A549 (cell line): ENCODE results near the gene GPR27. TPM values are rescaled to one million over a fixed set of nuclear protein-coding genes. Genes with fewer than 3 reads are reported as not detected.

Experiments
- ATAC-seq, 2 experiments: fragments of 200-7000 bp in 1 of 2; fragments of >200 bp in 1 of 2; cut with Nextera tagmentation in 1 of 2; cut with Tn5 transposase in 1 of 2; 3 replicates each; pipeline versions ENCODE4 v1.8.0 to v1.9.1; 2018 to 2020; ENCODE audit warnings: mild to moderate bottlenecking in 1 of 2, moderate library complexity in 1 of 2
- CTCF ChIA-PET: fragments of 300-600 bp; sonication (Branson Sonifier 250); formaldehyde crosslinking; extraction: SDS; loops from one replicate; lab custom pipeline; 2021; ENCODE audit warnings: antibody characterized with exemption, inconsistent platforms; lab: Yijun Ruan, JAX
- POLR2A ChIA-PET: fragments of 350-600 bp; formaldehyde crosslinking; extraction: SDS; loops from one replicate; lab custom pipeline; 2021; ENCODE audit warnings: antibody characterized with exemption, inconsistent platforms; lab: Yijun Ruan, JAX
- DNase-seq, 2 experiments: peaks; one replicate each; pipeline versions ENCODE4 v3.0.0 to v3.0.0-alpha.2; 2011 to 2016; ENCODE audit warnings: low read depth in 1 of 2, low spot score in 1 of 2
- FAIRE-seq: peaks from 2 replicates; lab custom pipeline; 2011; peaks lifted over from hg19 to GRCh38; lab: Jason Lieb, UNC
- H3K27ac ChIP-seq, 2 experiments: fragments of >200 bp; sonication (Bioruptor Twin); formaldehyde crosslinking; 3 replicates each; pipeline ENCODE4 v1.5.1; 2016 to 2017
- H3K4me1 ChIP-seq: fragments of >200 bp; sonication (Bioruptor Twin); formaldehyde crosslinking; 3 replicates; pipeline ENCODE4 v1.6.1; 2016
- H3K4me2 ChIP-seq: fragments of >200 bp; sonication (Bioruptor Twin); formaldehyde crosslinking; 3 replicates; pipeline ENCODE4 v1.6.1; 2016
- H3K4me3 ChIP-seq: fragments of >200 bp; sonication (Bioruptor Twin); formaldehyde crosslinking; 3 replicates; pipeline ENCODE4 v1.5.1; 2016
- H3K9me3 ChIP-seq: fragments of >200 bp; sonication (Bioruptor Twin); formaldehyde crosslinking; 3 replicates; pipeline ENCODE4 v1.6.1; 2016
- CBX8 ChIP-seq: fragments of 200-600 bp; sonication (generic); IDR thresholded peaks from 2 replicates; pipeline ENCODE4 v1.6.1; 2016
- CEBPB ChIP-seq, 2 experiments: fragments of >200 bp in 1 of 2; sonication (Bioruptor Twin) in 1 of 2; formaldehyde crosslinking in 1 of 2; IDR thresholded peaks; 2 replicates each; pipeline ENCODE4 v1.6.1; 2012 to 2016
- CHD4 ChIP-seq: fragments of 200-600 bp; sonication (generic); IDR thresholded peaks from 2 replicates; pipeline ENCODE4 v1.6.1; 2016; ENCODE audit warnings: antibody characterized with exemption, mild to moderate bottlenecking, borderline replicate concordance
- ESRRA ChIP-seq: fragments of 150-350 bp; IDR thresholded peaks from 2 replicates; pipeline ENCODE4 v1.6.1; 2014; ENCODE audit warnings: mild to moderate bottlenecking, low read length, borderline replicate concordance
- FOXS1 ChIP-seq: fragments of 250-450 bp; sonication (Bioruptor Pico); IDR thresholded peaks from 2 replicates; pipeline ENCODE4 v1.5.0; 2020; ENCODE audit warnings: mild to moderate bottlenecking, moderate library complexity
- HOXB5 ChIP-seq: fragments of 250-450 bp; sonication (Bioruptor Pico); IDR thresholded peaks from 2 replicates; pipeline ENCODE4 v1.5.0; 2020; ENCODE audit warnings: mild to moderate bottlenecking, moderate library complexity
- KDM1A ChIP-seq: fragments of 200-600 bp; sonication (generic); IDR thresholded peaks from 2 replicates; pipeline ENCODE4 v1.6.1; 2016; ENCODE audit warnings: low read depth, mild to moderate bottlenecking
- MAFK ChIP-seq: fragments of 450-650 bp; IDR thresholded peaks from 2 replicates; pipeline ENCODE4 v1.6.1; 2014; ENCODE audit not compliant: partially characterized antibody
- NFE2L2 ChIP-seq: fragments of 150-350 bp; conservative IDR thresholded peaks from 2 replicates; pipeline ENCODE4 v1.6.1; 2014; ENCODE audit warnings: low read length
- NR3C1 ChIP-seq: fragments of >200 bp; sonication (Bioruptor Twin); formaldehyde crosslinking; IDR thresholded peaks from 3 replicates; pipeline ENCODE4 v1.6.1; 2017
- POLR2AphosphoS2 ChIP-seq: conservative IDR thresholded peaks from 2 replicates; pipeline ENCODE4 v1.6.1; 2012; ENCODE audit warnings: low read length, improper control_type of control experiment, inconsistent platforms
- RAD21 ChIP-seq, 2 experiments: fragments of >200 bp in 1 of 2; sonication (Bioruptor Twin) in 1 of 2; formaldehyde crosslinking in 1 of 2; IDR thresholded peaks in 1 of 2; conservative IDR thresholded peaks in 1 of 2; 2 replicates in 1 of 2; 3 replicates in 1 of 2; pipeline ENCODE4 v1.6.1; 2012 to 2018; ENCODE audit warnings: inconsistent platforms in 1 of 2
- RFX5 ChIP-seq: fragments of 450-650 bp; IDR thresholded peaks from 2 replicates; pipeline ENCODE4 v1.7.1; 2014; ENCODE audit warnings: antibody characterized with exemption, mild to moderate bottlenecking, moderate library complexity
- TP53 ChIP-seq: fragments of 250-450 bp; sonication (Bioruptor Pico); IDR thresholded peaks from 2 replicates; pipeline ENCODE4 v1.5.0; 2021; ENCODE audit warnings: mild to moderate bottlenecking, moderate library complexity
- ZC3H11A ChIP-seq: fragments of 450-650 bp; IDR thresholded peaks from 2 replicates; pipeline ENCODE4 v1.6.1; 2014; ENCODE audit warnings: antibody characterized with exemption, mild to moderate bottlenecking
- WGBS: methylation state at CpG from one replicate; pipeline ENCODE4 v1.1.6; 2017; ENCODE audit errors: missing lambda C conversion rate; 5-methylcytosine and 5-hydroxymethylcytosine counted together
- polyA plus RNA-seq, 4 experiments: library from polyadenylated mRNA; depleted of rRNA in 3 of 4; stranded (reverse); fragments of >200 nt; fragmentation: RNase III in 1 of 4; extraction: RNeasy Plus Mini Kit Qiagen cat#74134 plus additional on column Dnase treatment in 1 of 4; gene quantifications; 2 replicates in 3 of 4; 3 replicates in 1 of 4; pipeline ENCODE4 v1.2.3, GENCODE V29; 2011 to 2017
- TF ChIP-seq, protein P1 (sequence below): fragments of >200 bp; sonication (Bioruptor Twin); formaldehyde crosslinking; IDR thresholded peaks from 3 replicates; pipeline ENCODE4 v1.6.1; 2016
- TF ChIP-seq, protein P2 (sequence below): fragments of 150-350 bp; IDR thresholded peaks from 2 replicates; pipeline ENCODE4 v1.6.1; 2014; ENCODE audit warnings: low read depth, mild to moderate bottlenecking, low read length
- TF ChIP-seq, protein P3 (sequence below): fragments of 200-600 bp; sonication (generic); IDR thresholded peaks from 2 replicates; pipeline ENCODE4 v1.6.1; 2016; ENCODE audit warnings: antibody characterized with exemption, mild to moderate bottlenecking, moderate library complexity
- TF ChIP-seq, protein P4 (sequence below): fragments of >200 bp; sonication (Bioruptor Twin); formaldehyde crosslinking; IDR thresholded peaks from 3 replicates; pipeline ENCODE4 v1.5.1; 2016
- TF ChIP-seq, protein P5 (sequence below): IDR thresholded peaks from 2 replicates; pipeline ENCODE4 v1.6.1; 2012; ENCODE audit warnings: low read depth, borderline replicate concordance

The GPR27 gene
- polyA plus RNA-seq, 2 of the 4 experiments (the other 2 are of a cell fraction) = 1.6 to 1.7 TPM

DNA sequence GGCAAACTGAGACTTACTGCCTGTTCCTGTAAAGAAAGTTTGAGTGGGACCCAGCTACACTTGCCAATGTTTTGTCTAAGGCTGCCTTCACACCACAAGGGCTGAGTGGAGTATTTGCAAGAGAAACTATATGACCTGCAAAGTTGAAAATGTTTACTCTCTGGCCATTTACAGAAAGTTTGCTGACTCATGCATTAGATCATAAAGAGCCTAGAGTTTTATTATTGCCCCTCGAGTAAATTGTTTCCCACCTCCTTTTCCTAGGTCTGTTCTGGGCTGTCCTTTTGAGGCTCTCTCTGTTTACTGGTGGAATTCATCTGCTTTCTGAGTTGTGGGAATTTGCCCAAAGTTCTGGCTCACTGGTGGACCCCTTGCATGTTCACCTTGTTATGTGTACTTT lies 38.0 kb downstream of the GPR27 start:
- Histone ChIP-seq H3K9me3 (no peaks in the 10 kb centered on the region), H3K4me3 (no peak overlapping the region), H3K4me2 (no peak overlapping the region), H3K27ac (no peak overlapping the region), H3K4me1 (no peaks in the 10 kb centered on the region)
- 0 out of 2 replicates have a peak, but pooled peaks have one; percentile 35 for TF ChIP-seq NFE2L2
- TF ChIP-seq, protein P1, sequence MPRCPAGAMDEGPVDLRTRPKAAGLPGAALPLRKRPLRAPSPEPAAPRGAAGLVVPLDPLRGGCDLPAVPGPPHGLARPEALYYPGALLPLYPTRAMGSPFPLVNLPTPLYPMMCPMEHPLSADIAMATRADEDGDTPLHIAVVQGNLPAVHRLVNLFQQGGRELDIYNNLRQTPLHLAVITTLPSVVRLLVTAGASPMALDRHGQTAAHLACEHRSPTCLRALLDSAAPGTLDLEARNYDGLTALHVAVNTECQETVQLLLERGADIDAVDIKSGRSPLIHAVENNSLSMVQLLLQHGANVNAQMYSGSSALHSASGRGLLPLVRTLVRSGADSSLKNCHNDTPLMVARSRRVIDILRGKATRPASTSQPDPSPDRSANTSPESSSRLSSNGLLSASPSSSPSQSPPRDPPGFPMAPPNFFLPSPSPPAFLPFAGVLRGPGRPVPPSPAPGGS = no peak
- no peak for TF ChIP-seq RAD21 (conservative IDR thresholded peaks at IDR 0.05 in 1 of 2, IDR thresholded peaks at IDR 0.05 in 1 of 2)
- peak; percentile 71 for TF ChIP-seq MAFK
- TF ChIP-seq, protein P2, sequence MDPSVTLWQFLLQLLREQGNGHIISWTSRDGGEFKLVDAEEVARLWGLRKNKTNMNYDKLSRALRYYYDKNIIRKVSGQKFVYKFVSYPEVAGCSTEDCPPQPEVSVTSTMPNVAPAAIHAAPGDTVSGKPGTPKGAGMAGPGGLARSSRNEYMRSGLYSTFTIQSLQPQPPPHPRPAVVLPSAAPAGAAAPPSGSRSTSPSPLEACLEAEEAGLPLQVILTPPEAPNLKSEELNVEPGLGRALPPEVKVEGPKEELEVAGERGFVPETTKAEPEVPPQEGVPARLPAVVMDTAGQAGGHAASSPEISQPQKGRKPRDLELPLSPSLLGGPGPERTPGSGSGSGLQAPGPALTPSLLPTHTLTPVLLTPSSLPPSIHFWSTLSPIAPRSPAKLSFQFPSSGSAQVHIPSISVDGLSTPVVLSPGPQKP = no peak
- TF ChIP-seq, protein P3, sequence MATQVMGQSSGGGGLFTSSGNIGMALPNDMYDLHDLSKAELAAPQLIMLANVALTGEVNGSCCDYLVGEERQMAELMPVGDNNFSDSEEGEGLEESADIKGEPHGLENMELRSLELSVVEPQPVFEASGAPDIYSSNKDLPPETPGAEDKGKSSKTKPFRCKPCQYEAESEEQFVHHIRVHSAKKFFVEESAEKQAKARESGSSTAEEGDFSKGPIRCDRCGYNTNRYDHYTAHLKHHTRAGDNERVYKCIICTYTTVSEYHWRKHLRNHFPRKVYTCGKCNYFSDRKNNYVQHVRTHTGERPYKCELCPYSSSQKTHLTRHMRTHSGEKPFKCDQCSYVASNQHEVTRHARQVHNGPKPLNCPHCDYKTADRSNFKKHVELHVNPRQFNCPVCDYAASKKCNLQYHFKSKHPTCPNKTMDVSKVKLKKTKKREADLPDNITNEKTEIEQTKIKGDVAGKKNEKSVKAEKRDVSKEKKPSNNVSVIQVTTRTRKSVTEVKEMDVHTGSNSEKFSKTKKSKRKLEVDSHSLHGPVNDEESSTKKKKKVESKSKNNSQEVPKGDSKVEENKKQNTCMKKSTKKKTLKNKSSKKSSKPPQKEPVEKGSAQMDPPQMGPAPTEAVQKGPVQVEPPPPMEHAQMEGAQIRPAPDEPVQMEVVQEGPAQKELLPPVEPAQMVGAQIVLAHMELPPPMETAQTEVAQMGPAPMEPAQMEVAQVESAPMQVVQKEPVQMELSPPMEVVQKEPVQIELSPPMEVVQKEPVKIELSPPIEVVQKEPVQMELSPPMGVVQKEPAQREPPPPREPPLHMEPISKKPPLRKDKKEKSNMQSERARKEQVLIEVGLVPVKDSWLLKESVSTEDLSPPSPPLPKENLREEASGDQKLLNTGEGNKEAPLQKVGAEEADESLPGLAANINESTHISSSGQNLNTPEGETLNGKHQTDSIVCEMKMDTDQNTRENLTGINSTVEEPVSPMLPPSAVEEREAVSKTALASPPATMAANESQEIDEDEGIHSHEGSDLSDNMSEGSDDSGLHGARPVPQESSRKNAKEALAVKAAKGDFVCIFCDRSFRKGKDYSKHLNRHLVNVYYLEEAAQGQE = no peak
- ChIA-PET POLR2A (no interaction called here), CTCF (interaction anchor here (0.9 kb wide), 1 partner anchor 83 kb away, joined by 3 read pairs; no protein-coding TSS in a partner anchor)
- WGBS = 12% methylated on average over 1 of the region's 1 CpG
- ATAC-seq = no peak
- DNase-seq = no peak
- no peak for FAIRE-seq

DNA sequence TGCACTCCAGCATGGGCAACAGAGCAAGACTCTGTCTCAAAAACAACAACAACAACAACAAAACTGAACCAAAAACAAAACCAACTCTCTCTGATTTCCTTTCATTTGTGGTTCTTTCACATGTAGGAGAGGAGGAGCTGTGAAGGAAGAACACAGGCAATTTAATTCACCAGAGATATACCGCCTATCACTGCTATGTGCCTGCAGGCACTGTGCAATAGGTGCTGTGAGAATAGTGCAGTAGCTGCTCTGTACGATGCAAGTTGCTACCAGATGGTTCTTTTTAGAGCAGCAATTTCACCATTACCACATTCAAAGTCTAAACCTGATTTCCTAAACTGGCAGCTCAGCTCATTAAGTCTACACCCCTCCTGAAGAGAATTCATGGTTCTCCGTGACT lies 42.6 kb downstream of the GPR27 start:
- Histone ChIP-seq H3K4me1 (no peaks in the 10 kb centered on the region), H3K9me3 (no peaks in the 10 kb centered on the region), H3K4me2 (no peak overlapping the region), H3K27ac (no peak overlapping the region), H3K4me3 (no peak overlapping the region)
- POLR2A ChIA-PET = no interaction called here
- DNase-seq (no peak), FAIRE-seq (no peak), ATAC-seq (no peak)
- CTCF ChIA-PET = no interaction called here
- no peak for TF ChIP-seq RFX5
- TF ChIP-seq ZC3H11A = no peak
- no peak for TF ChIP-seq CHD4
- no peak for TF ChIP-seq HOXB5
- TF ChIP-seq, protein P4, sequence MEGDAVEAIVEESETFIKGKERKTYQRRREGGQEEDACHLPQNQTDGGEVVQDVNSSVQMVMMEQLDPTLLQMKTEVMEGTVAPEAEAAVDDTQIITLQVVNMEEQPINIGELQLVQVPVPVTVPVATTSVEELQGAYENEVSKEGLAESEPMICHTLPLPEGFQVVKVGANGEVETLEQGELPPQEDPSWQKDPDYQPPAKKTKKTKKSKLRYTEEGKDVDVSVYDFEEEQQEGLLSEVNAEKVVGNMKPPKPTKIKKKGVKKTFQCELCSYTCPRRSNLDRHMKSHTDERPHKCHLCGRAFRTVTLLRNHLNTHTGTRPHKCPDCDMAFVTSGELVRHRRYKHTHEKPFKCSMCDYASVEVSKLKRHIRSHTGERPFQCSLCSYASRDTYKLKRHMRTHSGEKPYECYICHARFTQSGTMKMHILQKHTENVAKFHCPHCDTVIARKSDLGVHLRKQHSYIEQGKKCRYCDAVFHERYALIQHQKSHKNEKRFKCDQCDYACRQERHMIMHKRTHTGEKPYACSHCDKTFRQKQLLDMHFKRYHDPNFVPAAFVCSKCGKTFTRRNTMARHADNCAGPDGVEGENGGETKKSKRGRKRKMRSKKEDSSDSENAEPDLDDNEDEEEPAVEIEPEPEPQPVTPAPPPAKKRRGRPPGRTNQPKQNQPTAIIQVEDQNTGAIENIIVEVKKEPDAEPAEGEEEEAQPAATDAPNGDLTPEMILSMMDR = no peak
- TF ChIP-seq ESRRA = no peak
- TF ChIP-seq, protein P5, sequence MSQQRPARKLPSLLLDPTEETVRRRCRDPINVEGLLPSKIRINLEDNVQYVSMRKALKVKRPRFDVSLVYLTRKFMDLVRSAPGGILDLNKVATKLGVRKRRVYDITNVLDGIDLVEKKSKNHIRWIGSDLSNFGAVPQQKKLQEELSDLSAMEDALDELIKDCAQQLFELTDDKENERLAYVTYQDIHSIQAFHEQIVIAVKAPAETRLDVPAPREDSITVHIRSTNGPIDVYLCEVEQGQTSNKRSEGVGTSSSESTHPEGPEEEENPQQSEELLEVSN = no peak
- TF ChIP-seq NR3C1 = no peak
- no peak for TF ChIP-seq TP53 (CRISPR knock-in tag)
- no peak for TF ChIP-seq FOXS1 (CRISPR knock-in tag)
- TF ChIP-seq KDM1A = no peak
- TF ChIP-seq POLR2AphosphoS2 = no peak
- no peak for TF ChIP-seq CBX8
- no peak for TF ChIP-seq CEBPB (IDR thresholded peaks at IDR 0.05)
- WGBS = 45% methylated on average over 3 of the region's 3 CpGs
